ENCODE results near the gene MSI2.

MSI2 gene

DNA sequence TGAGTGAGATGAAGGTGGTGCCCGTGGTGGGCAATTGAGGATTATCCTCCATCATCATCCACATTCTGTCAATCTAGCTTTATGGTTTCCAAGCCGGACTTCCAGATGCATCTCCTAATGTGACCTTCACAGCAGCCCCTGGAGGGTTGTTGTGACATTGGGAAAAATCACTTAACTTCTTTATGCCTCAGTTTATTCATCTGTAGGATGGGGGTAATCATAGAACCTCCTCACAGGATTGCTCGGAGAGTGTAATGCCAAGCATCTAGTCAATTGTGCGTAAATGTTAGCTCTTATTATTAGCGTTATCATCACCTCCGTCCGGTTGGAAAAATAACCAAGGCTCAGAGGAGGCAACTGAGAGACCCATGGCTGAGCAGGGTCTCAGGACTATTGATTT is 274.8 kb downstream of the MSI2 start:
- Histone ChIP-seq H2AFZ (ENCODE audit: low read length) (no peak overlapping the region), H3K14ac (ENCODE audit: low read length) (no peak overlapping the region), H4K8ac (ENCODE audit: low read depth, low read length) (no peak overlapping the region), H3K79me1 (ENCODE audit: low read depth, low read length) (peaks cover 6% of the 10 kb centered on the region), H2BK5ac (ENCODE audit: low read length) (no peak overlapping the region), H3K27me3 (ENCODE audit: control insufficient read depth in 3 of 3, insufficient read depth in 3 of 3, low read depth in 1 of 3, low read length in 3 of 3) (no peaks in the 10 kb centered on the region), H3K9me3 (replicated peaks in 1 of 2; ENCODE audit: control insufficient read depth in 2 of 2, insufficient read depth in 1 of 2, low read depth in 1 of 2, low read length in 2 of 2) (no peaks in the 10 kb centered on the region), H2AK5ac (ENCODE audit: low read depth, low read length) (no peak overlapping the region), H3K4me2 (ENCODE audit: insufficient read depth, low read length, poor library complexity, severe bottlenecking) (no peak overlapping the region), H2BK120ac (ENCODE audit: low read depth, low read length) (no peak overlapping the region), H3K9ac (ENCODE audit: low read depth, low read length, poor library complexity) (no peak overlapping the region), H4K91ac (ENCODE audit: low read depth, low read length, poor library complexity) (no peak overlapping the region), H2BK12ac (ENCODE audit: low read length) (no peak overlapping the region), H3K23ac (ENCODE audit: low read depth, low read length, poor library complexity) (no peak overlapping the region), H3K4me3 (ENCODE audit: low read length in 2 of 2) (no peak overlapping the region), H3K36me3 (replicated peaks in 1 of 2; ENCODE audit: control insufficient read depth in 2 of 2, insufficient read depth in 2 of 2, low read length in 2 of 2) (peaks cover 4 to 31% of the 10 kb centered on the region in 2 donors), H3K18ac (ENCODE audit: low read length) (no peak overlapping the region), H3K4ac (ENCODE audit: low read length) (no peak overlapping the region), H2BK15ac (ENCODE audit: low read length) (peak overlapping the region; percentile 11), H3K4me1 (ENCODE audit: control insufficient read depth in 2 of 2, insufficient read depth in 1 of 2, low read depth in 1 of 2, low read length in 2 of 2) (peaks cover 42 to 50% of the 10 kb centered on the region in 2 donors), H3K27ac (replicated peaks; ENCODE audit: low read length) (no peak overlapping the region)
- no peak for DNase-seq (ENCODE audit: low spot score)
- WGBS, 2 donors (ENCODE audit: extremely low coverage in 2 of 2, insufficient read length in 2 of 2, insufficient replicate concordance in 1 of 2): no CpG with 5 or more reads among the region's 7 CpGs

DNA sequence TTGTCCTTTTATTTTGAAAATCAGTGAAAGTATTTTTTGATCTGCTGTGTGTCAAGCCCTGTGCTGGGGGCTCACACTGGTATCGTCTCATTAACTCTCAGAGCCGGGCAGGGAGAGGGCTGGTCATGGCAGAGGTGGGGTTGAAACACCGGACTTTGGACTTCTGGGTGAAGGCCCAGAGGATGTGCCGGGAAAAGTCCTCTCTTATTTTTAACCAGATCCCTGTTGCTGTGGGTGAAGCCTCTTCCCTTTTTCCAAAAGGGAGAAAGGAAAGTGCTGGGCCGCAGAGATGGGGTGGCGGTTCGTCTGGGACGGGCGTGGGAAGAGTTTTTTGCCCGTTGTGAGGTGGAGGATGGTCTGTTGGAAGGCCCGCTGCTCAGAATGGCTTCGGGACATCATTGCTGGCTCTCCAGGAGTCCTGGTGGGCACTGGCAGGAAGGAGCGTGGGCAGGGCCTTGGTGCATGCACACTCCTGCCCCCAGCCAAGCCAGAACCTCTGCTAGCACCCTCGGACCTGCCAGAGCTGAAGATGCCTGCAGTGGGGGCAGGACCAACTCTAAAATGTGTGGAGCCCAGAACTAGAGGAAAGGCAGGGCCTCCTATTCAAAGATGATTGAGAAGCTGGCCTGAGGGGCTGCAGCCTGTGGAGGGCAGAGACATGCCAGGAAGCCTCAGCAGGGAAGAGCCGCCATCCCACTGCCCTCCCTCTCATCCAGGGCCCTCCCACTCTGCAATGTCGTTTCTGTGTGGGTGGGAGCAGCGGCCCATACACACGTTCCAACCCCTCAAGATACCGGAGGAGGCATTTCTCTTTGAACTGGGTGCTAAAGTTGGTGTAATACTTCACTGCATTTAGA is 275.6 kb downstream of the MSI2 start:
- H3K9me3 ChIP-seq (replicated peaks in 1 of 2; ENCODE audit: control insufficient read depth in 2 of 2, insufficient read depth in 1 of 2, low read depth in 1 of 2, low read length in 2 of 2): no peaks in the 10 kb centered on the region
- H2AFZ ChIP-seq (ENCODE audit: low read length): no peak overlapping the region
- DNase-seq (ENCODE audit: low spot score): no peak
- H3K27ac ChIP-seq (replicated peaks; ENCODE audit: low read length): no peak overlapping the region
- peak overlapping the region; percentile 24 for H2BK120ac ChIP-seq (ENCODE audit: low read depth, low read length)
- H3K27me3 ChIP-seq (ENCODE audit: control insufficient read depth in 3 of 3, insufficient read depth in 3 of 3, low read depth in 1 of 3, low read length in 3 of 3): no peaks in the 10 kb centered on the region
- peaks cover 43 to 54% of the 10 kb centered on the region in 2 donors for H3K4me1 ChIP-seq (ENCODE audit: control insufficient read depth in 2 of 2, insufficient read depth in 1 of 2, low read depth in 1 of 2, low read length in 2 of 2)
- no peak overlapping the region for H3K4me3 ChIP-seq (ENCODE audit: low read length in 2 of 2)
- no peak overlapping the region for H3K4me2 ChIP-seq (ENCODE audit: insufficient read depth, low read length, poor library complexity, severe bottlenecking)
- peak overlapping the region; percentile 31 for H2BK15ac ChIP-seq (ENCODE audit: low read length)
- H2AK5ac ChIP-seq (ENCODE audit: low read depth, low read length): no peak overlapping the region
- H3K23ac ChIP-seq (ENCODE audit: low read depth, low read length, poor library complexity): peak overlapping the region; percentile 49
- peak overlapping the region; percentile 25 for H2BK5ac ChIP-seq (ENCODE audit: low read length)
- WGBS, 2 donors (ENCODE audit: extremely low coverage in 2 of 2, insufficient read length in 2 of 2, insufficient replicate concordance in 1 of 2): no CpG with 5 or more reads among the region's 19 CpGs
- H3K4ac ChIP-seq (ENCODE audit: low read length): no peak overlapping the region
- peaks cover 6% of the 10 kb centered on the region for H3K79me1 ChIP-seq (ENCODE audit: low read depth, low read length)
- H3K9ac ChIP-seq (ENCODE audit: low read depth, low read length, poor library complexity): no peak overlapping the region
- H4K8ac ChIP-seq (ENCODE audit: low read depth, low read length): no peak overlapping the region
- peak overlapping the region; percentile 14 for H3K14ac ChIP-seq (ENCODE audit: low read length)
- H2BK12ac ChIP-seq (ENCODE audit: low read length): peak overlapping the region; percentile 7
- no peak overlapping the region for H4K91ac ChIP-seq (ENCODE audit: low read depth, low read length, poor library complexity)
- peak overlapping the region; percentile 93 for H3K18ac ChIP-seq (ENCODE audit: low read length)
- peaks cover 4 to 31% of the 10 kb centered on the region in 2 donors for H3K36me3 ChIP-seq (replicated peaks in 1 of 2; ENCODE audit: control insufficient read depth in 2 of 2, insufficient read depth in 2 of 2, low read length in 2 of 2)

DNA sequence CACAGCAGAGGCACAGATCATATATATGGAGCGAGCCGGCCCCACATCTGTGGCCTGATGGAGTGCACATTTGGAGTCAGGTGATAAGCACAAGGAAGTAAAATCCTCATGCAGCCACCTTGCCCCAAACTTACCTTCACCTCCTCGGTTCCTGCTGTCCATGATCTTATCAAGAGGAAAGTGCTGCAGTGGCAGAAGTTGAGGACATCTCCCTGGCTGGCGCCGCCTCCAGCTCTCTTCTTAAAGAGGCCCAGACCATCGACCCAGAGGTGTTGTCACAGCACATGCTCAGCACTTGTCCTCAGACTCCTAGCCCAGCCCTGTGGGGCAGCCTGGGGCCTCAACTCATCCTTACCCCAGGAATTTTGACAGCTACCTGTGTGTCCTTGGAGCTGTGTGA is 276.2 kb downstream of the MSI2 start:
- Histone ChIP-seq H4K8ac (ENCODE audit: low read depth, low read length) (no peak overlapping the region), H3K4me2 (ENCODE audit: insufficient read depth, low read length, poor library complexity, severe bottlenecking) (no peak overlapping the region), H2BK15ac (ENCODE audit: low read length) (no peak overlapping the region), H3K79me1 (ENCODE audit: low read depth, low read length) (peaks cover 6% of the 10 kb centered on the region), H3K23ac (ENCODE audit: low read depth, low read length, poor library complexity) (no peak overlapping the region), H3K27ac (replicated peaks; ENCODE audit: low read length) (no peak overlapping the region), H3K9me3 (replicated peaks in 1 of 2; ENCODE audit: control insufficient read depth in 2 of 2, insufficient read depth in 1 of 2, low read depth in 1 of 2, low read length in 2 of 2) (no peaks in the 10 kb centered on the region), H3K27me3 (ENCODE audit: control insufficient read depth in 3 of 3, insufficient read depth in 3 of 3, low read depth in 1 of 3, low read length in 3 of 3) (no peaks in the 10 kb centered on the region), H2AK5ac (ENCODE audit: low read depth, low read length) (no peak overlapping the region), H3K36me3 (replicated peaks in 1 of 2; ENCODE audit: control insufficient read depth in 2 of 2, insufficient read depth in 2 of 2, low read length in 2 of 2) (peaks cover 4 to 31% of the 10 kb centered on the region in 2 donors), H3K14ac (ENCODE audit: low read length) (no peak overlapping the region), H3K4ac (ENCODE audit: low read length) (no peak overlapping the region), H4K91ac (ENCODE audit: low read depth, low read length, poor library complexity) (no peak overlapping the region), H3K9ac (ENCODE audit: low read depth, low read length, poor library complexity) (no peak overlapping the region), H2BK120ac (ENCODE audit: low read depth, low read length) (no peak overlapping the region), H3K4me3 (ENCODE audit: low read length in 2 of 2) (no peak overlapping the region), H3K18ac (ENCODE audit: low read length) (no peak overlapping the region), H2AFZ (ENCODE audit: low read length) (no peak overlapping the region), H2BK5ac (ENCODE audit: low read length) (no peak overlapping the region), H2BK12ac (ENCODE audit: low read length) (no peak overlapping the region), H3K4me1 (ENCODE audit: control insufficient read depth in 2 of 2, insufficient read depth in 1 of 2, low read depth in 1 of 2, low read length in 2 of 2) (peaks cover 43 to 54% of the 10 kb centered on the region in 2 donors)
- no CpG with 5 or more reads among the region's 6 CpGs for WGBS, 2 donors (ENCODE audit: extremely low coverage in 2 of 2, insufficient read length in 2 of 2, insufficient replicate concordance in 1 of 2)
- DNase-seq (ENCODE audit: low spot score): no peak

DNA sequence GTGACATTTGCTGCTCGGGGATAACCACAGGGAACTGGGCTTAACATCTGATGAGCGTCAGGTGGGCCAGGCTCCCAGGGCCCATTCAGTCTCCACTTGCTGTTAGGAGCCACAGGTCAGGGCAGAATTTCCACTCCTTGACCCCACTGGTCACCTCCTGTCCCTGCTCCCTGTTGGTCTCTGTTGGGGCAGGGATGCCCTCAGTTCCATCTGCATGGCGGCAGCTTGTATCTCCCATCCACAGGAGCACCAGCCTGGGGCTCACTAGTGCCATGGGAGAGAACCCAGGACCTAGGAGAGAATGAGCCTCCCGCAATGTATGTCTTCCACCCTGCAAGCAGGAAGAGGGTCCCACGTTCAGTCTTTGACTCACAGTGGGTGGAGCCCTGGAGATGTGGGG is 276.6 kb downstream of the MSI2 start:
- H3K9ac ChIP-seq (ENCODE audit: low read depth, low read length, poor library complexity): no peak overlapping the region
- no peak overlapping the region for H3K14ac ChIP-seq (ENCODE audit: low read length)
- peak overlapping the region; percentile 50 for H2BK15ac ChIP-seq (ENCODE audit: low read length)
- H2BK120ac ChIP-seq (ENCODE audit: low read depth, low read length): no peak overlapping the region
- peaks cover 40 to 54% of the 10 kb centered on the region in 2 donors for H3K4me1 ChIP-seq (ENCODE audit: control insufficient read depth in 2 of 2, insufficient read depth in 1 of 2, low read depth in 1 of 2, low read length in 2 of 2)
- H3K23ac ChIP-seq (ENCODE audit: low read depth, low read length, poor library complexity): no peak overlapping the region
- H4K8ac ChIP-seq (ENCODE audit: low read depth, low read length): no peak overlapping the region
- H3K4ac ChIP-seq (ENCODE audit: low read length): no peak overlapping the region
- H3K4me3 ChIP-seq (ENCODE audit: low read length in 2 of 2): no peak overlapping the region
- H3K79me1 ChIP-seq (ENCODE audit: low read depth, low read length): peaks cover 6% of the 10 kb centered on the region
- peaks cover 4 to 31% of the 10 kb centered on the region in 2 donors for H3K36me3 ChIP-seq (replicated peaks in 1 of 2; ENCODE audit: control insufficient read depth in 2 of 2, insufficient read depth in 2 of 2, low read length in 2 of 2)
- no CpG with 5 or more reads among the region's 5 CpGs for WGBS, 2 donors (ENCODE audit: extremely low coverage in 2 of 2, insufficient read length in 2 of 2, insufficient replicate concordance in 1 of 2)
- no peak overlapping the region for H2AK5ac ChIP-seq (ENCODE audit: low read depth, low read length)
- no peak overlapping the region for H3K27ac ChIP-seq (replicated peaks; ENCODE audit: low read length)
- no peak overlapping the region for H2BK12ac ChIP-seq (ENCODE audit: low read length)
- no peak for DNase-seq (ENCODE audit: low spot score)
- peak overlapping the region; percentile 76 for H3K18ac ChIP-seq (ENCODE audit: low read length)
- H4K91ac ChIP-seq (ENCODE audit: low read depth, low read length, poor library complexity): no peak overlapping the region
- no peaks in the 10 kb centered on the region for H3K27me3 ChIP-seq (ENCODE audit: control insufficient read depth in 3 of 3, insufficient read depth in 3 of 3, low read depth in 1 of 3, low read length in 3 of 3)
- H2AFZ ChIP-seq (ENCODE audit: low read length): no peak overlapping the region
- H2BK5ac ChIP-seq (ENCODE audit: low read length): no peak overlapping the region
- no peak overlapping the region for H3K4me2 ChIP-seq (ENCODE audit: insufficient read depth, low read length, poor library complexity, severe bottlenecking)
- H3K9me3 ChIP-seq (replicated peaks in 1 of 2; ENCODE audit: control insufficient read depth in 2 of 2, insufficient read depth in 1 of 2, low read depth in 1 of 2, low read length in 2 of 2): no peaks in the 10 kb centered on the region

Measured in neuronal stem cell (in vitro differentiated cells).